PC-3 (cell line): ENCODE results near the gene CHST8. TPM values are rescaled to one million over a fixed set of nuclear protein-coding genes. Genes with fewer than 3 reads are reported as not detected.
"Not testable (repeated sequence)": the region's sequence is repeated elsewhere in the genome, so short reads cannot be mapped to it uniquely, and the experiment has no call there.

Source experiments
- ATAC-seq: fragments of 200-7000 bp; cut with Tn5 transposase; 2 replicates; pipeline ENCODE4 v1.9.1; 2020; ENCODE audit warnings: mild to moderate bottlenecking, moderate library complexity
- BruUV-seq: library from RNA; stranded (reverse); fragments of 400-500 nt; replicated peaks from 2 replicates; lab custom pipeline; 2021; lab: Mats Ljungman, UMichigan
- CTCF ChIA-PET: fragments of 300-600 bp; sonication (Branson Sonifier 250); formaldehyde crosslinking; loops from one replicate; lab custom pipeline; 2022; ENCODE audit warnings: antibody characterized with exemption; lab: Charles Lee
- POLR2A ChIA-PET: fragments of 300-600 bp; sonication (Branson Sonifier 250); formaldehyde crosslinking; loops from one replicate; lab custom pipeline; 2022; ENCODE audit warnings: antibody characterized with exemption; ENCODE audit not compliant: unreplicated experiment; lab: Charles Lee
- DNase-seq: peaks from one replicate; pipeline ENCODE4 v3.0.0-alpha.2; 2015
- H2AFZ ChIP-seq: fragments of 300-600 bp; sonication (generic); 2 replicates; pipeline ENCODE4 v1.6.0; 2016; ENCODE audit warnings: antibody characterized with exemption, low read length
- H3F3A ChIP-seq: fragments of 300-600 bp; sonication (generic); one replicate; pipeline ENCODE4 v1.6.0; 2017; ENCODE audit warnings: antibody characterized with exemption, low read length, control low read depth, mild to moderate bottlenecking; ENCODE audit not compliant: unreplicated experiment
- H3K27ac ChIP-seq: fragments of 300-600 bp; sonication (generic); 2 replicates; pipeline ENCODE4 v1.5.1; 2016; ENCODE audit warnings: mild to moderate bottlenecking, low read length
- H3K27me3 ChIP-seq: fragments of 300-600 bp; sonication (generic); 2 replicates; pipeline ENCODE4 v1.6.1; 2016; ENCODE audit warnings: low read length, mixed read lengths
- H3K36me3 ChIP-seq: fragments of 300-600 bp; sonication (generic); 2 replicates; pipeline ENCODE4 v1.6.1; 2016; ENCODE audit warnings: low read depth, mixed run types, low read length, mixed read lengths
- H3K4me1 ChIP-seq: fragments of 300-600 bp; sonication (generic); 2 replicates; pipeline ENCODE4 v1.5.1; 2016; ENCODE audit warnings: low read length; ENCODE audit not compliant: insufficient read depth
- H3K4me2 ChIP-seq: fragments of 300-600 bp; sonication (generic); 2 replicates; pipeline ENCODE4 v1.6.0; 2016; ENCODE audit warnings: low read length
- H3K4me3 ChIP-seq: fragments of 300-600 bp; sonication (generic); 2 replicates; pipeline ENCODE4 v1.5.1; 2016; ENCODE audit warnings: mild to moderate bottlenecking, low read length, mixed read lengths
- H3K79me2 ChIP-seq: fragments of 300-600 bp; sonication (generic); 2 replicates; pipeline ENCODE4 v1.6.1; 2017; ENCODE audit warnings: low read length, mixed read lengths
- H3K9ac ChIP-seq: fragments of 300-600 bp; sonication (generic); 2 replicates; pipeline ENCODE4 v1.6.0; 2016; ENCODE audit warnings: mild to moderate bottlenecking, low read length
- H3K9me2 ChIP-seq: fragments of 300-600 bp; sonication (generic); replicated peaks from 2 replicates; pipeline ENCODE4 v1.6.1; 2016; ENCODE audit warnings: mixed run types, low read length, mixed read lengths
- H3K9me3 ChIP-seq: fragments of 300-600 bp; sonication (generic); 2 replicates; pipeline ENCODE4 v1.6.1; 2016; ENCODE audit warnings: low read length, mixed read lengths
- H4K20me1 ChIP-seq: fragments of 300-600 bp; sonication (generic); 2 replicates; pipeline ENCODE4 v1.6.1; 2016; ENCODE audit warnings: low read length, mixed read lengths
- CTCF ChIP-seq: fragments of 300-600 bp; sonication (generic); conservative IDR thresholded peaks from 2 replicates; pipeline ENCODE4 v1.5.1; 2017; ENCODE audit warnings: antibody characterized with exemption, low read depth, mild to moderate bottlenecking, low read length
- EZH2 ChIP-seq: fragments of 300-600 bp; sonication (generic); IDR thresholded peaks from one replicate; pipeline ENCODE4 v1.6.1; 2017; ENCODE audit warnings: antibody characterized with exemption, mild to moderate bottlenecking, low read length; ENCODE audit not compliant: unreplicated experiment
- EZH2phosphoT487 ChIP-seq: fragments of 300-600 bp; sonication (generic); IDR thresholded peaks from 2 replicates; pipeline ENCODE4 v1.6.1; 2018; ENCODE audit warnings: mild to moderate bottlenecking, antibody characterized with exemption, low read length, borderline replicate concordance
- intact Hi-C: fragments of 100-400 bp; cut with micrococcal nuclease; formaldehyde crosslinking; loops from 2 replicates; pipeline ENCODE4 v1.9.0; 2023
- total RNA-seq: library from RNA; depleted of rRNA; stranded (reverse); fragments of >200 nt; gene quantifications from 2 replicates; pipeline ENCODE4 v1.2.3, GENCODE V29; 2014

CHST8 gene
- total RNA-seq, 1 experiment from 2014 or later = 0.36 TPM

- Histone ChIP-seq H3K4me3 (no peak overlapping the region), H3K36me3 (no peaks in the 10 kb centered on the region), H3K27me3 (peaks cover 48% of the 10 kb centered on the region), H3K9ac (no peak overlapping the region), H3K4me2 (no peak overlapping the region), H3K9me2 (no peaks in the 10 kb centered on the region), H3K9me3 (no peaks in the 10 kb centered on the region), H4K20me1 (no peaks in the 10 kb centered on the region), H3K79me2 (no peaks in the 10 kb centered on the region), H2AFZ (no peak overlapping the region), H3K4me1 (no peaks in the 10 kb centered on the region), H3K27ac (no peak overlapping the region), H3F3A (no peaks in the 10 kb centered on the region)
- TF ChIP-seq CTCF (no peak), EZH2phosphoT487 (no peak), EZH2 (no peak)
- DNase-seq (no peak), ATAC-seq (no peak)
- intact Hi-C loops = no loop called here
- no TSS peak for BruUV-seq
- POLR2A ChIA-PET = no interaction called here
- CTCF ChIA-PET = no interaction called here
Observed at GRCh38 chr19:33616857-33617256, 4.9 kb upstream of the CHST8 start.

- H3K27me3 ChIP-seq = peaks cover 51% of the 10 kb centered on the region
- H3K79me2 ChIP-seq, H3K4me3 ChIP-seq, DNase-seq, H3K4me2 ChIP-seq, POLR2A ChIA-PET, H3K9me2 ChIP-seq, H3K27ac ChIP-seq, BruUV-seq, CTCF ChIA-PET, H4K20me1 ChIP-seq, H3K9ac ChIP-seq, H2AFZ ChIP-seq, H3K4me1 ChIP-seq, intact Hi-C loops, H3F3A ChIP-seq, H3K9me3 ChIP-seq, ATAC-seq, H3K36me3 ChIP-seq: not testable (repeated sequence)
Observed at GRCh38 chr19:33618363-33618762, 3.4 kb upstream of the CHST8 start.

GRCh38 chr19:33618884-33619283 lies 2.9 kb upstream of the CHST8 start:
- intact Hi-C loops = no loop called here
- no peak for ATAC-seq
- TF ChIP-seq CTCF (no peak), EZH2phosphoT487 (no peak), EZH2 (no peak)
- H3K79me2 ChIP-seq = no peaks in the 10 kb centered on the region
- no peak overlapping the region for H3K4me2 ChIP-seq
- H3K9me3 ChIP-seq = no peaks in the 10 kb centered on the region
- H4K20me1 ChIP-seq = no peaks in the 10 kb centered on the region
- H3K9ac ChIP-seq = no peak overlapping the region
- H2AFZ ChIP-seq = no peak overlapping the region
- H3K27ac ChIP-seq = no peak overlapping the region
- no peaks in the 10 kb centered on the region for H3F3A ChIP-seq
- DNase-seq = no peak
- no peaks in the 10 kb centered on the region for H3K4me1 ChIP-seq
- H3K27me3 ChIP-seq = peaks cover 51% of the 10 kb centered on the region
- POLR2A ChIA-PET = no interaction called here
- no peaks in the 10 kb centered on the region for H3K36me3 ChIP-seq
- CTCF ChIA-PET = no interaction called here
- no TSS peak for BruUV-seq
- no peaks in the 10 kb centered on the region for H3K9me2 ChIP-seq
- no peak overlapping the region for H3K4me3 ChIP-seq
